HepG2 (cell line): ENCODE data around the gene MTMR6. TPM values are rescaled to one million over a fixed set of nuclear protein-coding genes. Genes with fewer than 3 reads are reported as not detected.

Experiments used
- ADNP ChIP-seq: sonication (generic); formaldehyde crosslinking; IDR thresholded peaks from 2 replicates; pipeline ENCODE4 v1.4.0; 2020; ENCODE audit warnings: missing genetic modification reagents
- HNRNPL ChIP-seq: fragments of 200-400 bp; formaldehyde crosslinking; IDR thresholded peaks from 2 replicates; pipeline ENCODE4 v1.6.1; 2017; ENCODE audit warnings: mild to moderate bottlenecking, low read depth, low read length
- JUNB ChIP-seq: sonication (generic); formaldehyde crosslinking; IDR thresholded peaks from 2 replicates; pipeline ENCODE4 v1.8.0; 2022; ENCODE audit warnings: missing genetic modification reagents, mild to moderate bottlenecking, borderline replicate concordance
- KDM5A ChIP-seq: fragments of 200-600 bp; sonication (generic); IDR thresholded peaks from 2 replicates; pipeline ENCODE4 v1.7.0; 2018; ENCODE audit warnings: antibody characterized with exemption, mild to moderate bottlenecking, low read length, borderline replicate concordance
- ZFX ChIP-seq: sonication (generic); formaldehyde crosslinking; IDR thresholded peaks from 2 replicates; pipeline ENCODE4 v1.4.0; 2020; ENCODE audit warnings: mild to moderate bottlenecking, low read depth, missing genetic modification reagents, moderate library complexity
- ZNF274 ChIP-seq: sonication (generic); formaldehyde crosslinking; IDR thresholded peaks from 2 replicates; pipeline ENCODE4 v1.5.1; 2020; ENCODE audit warnings: mild to moderate bottlenecking, missing genetic modification reagents
- ZNF678 ChIP-seq: sonication (generic); formaldehyde crosslinking; IDR thresholded peaks from 2 replicates; pipeline ENCODE4 v1.4.0; 2020; ENCODE audit warnings: mild to moderate bottlenecking, missing genetic modification reagents
- ZNF788 ChIP-seq: sonication (generic); formaldehyde crosslinking; IDR thresholded peaks from 2 replicates; pipeline ENCODE4 v1.5.0; 2020; ENCODE audit warnings: mild to moderate bottlenecking, missing genetic modification reagents, borderline replicate concordance
- polyA plus RNA-seq, 8 experiments: library from polyadenylated mRNA; depleted of rRNA in 3 of 8; stranded (reverse) in 7 of 8; unstranded in 1 of 8; fragments of >200 nt; fragmentation: Illumina TruSeq in 4 of 8; extraction: Trizol in 4 of 8; gene quantifications; 2 replicates each; pipeline versions ENCODE4 v1.2.1 to v1.2.3, GENCODE V29; 2011 to 2016; ENCODE audit warnings: low read depth in 4 of 8, missing spikeins in 1 of 8, mixed read lengths in 1 of 8; ENCODE audit not compliant: insufficient read depth in 1 of 8
- total RNA-seq, 5 experiments: library from RNA; depleted of rRNA; stranded (reverse); fragments of >200 nt; fragmentation: Illumina TruSeq; extraction: Trizol; gene quantifications; 2 replicates each; pipeline ENCODE4 v1.2.3, GENCODE V29; 2016; ENCODE audit warnings: low read depth in 1 of 5
- TF ChIP-seq, protein P1 (sequence below): sonication (generic); formaldehyde crosslinking; IDR thresholded peaks from 2 replicates; pipeline ENCODE4 v1.4.0; 2020; ENCODE audit warnings: mild to moderate bottlenecking, missing genetic modification reagents
- TF ChIP-seq, protein P2 (sequence below): sonication (generic); formaldehyde crosslinking; IDR thresholded peaks from 2 replicates; pipeline ENCODE4 v1.5.1; 2020; ENCODE audit warnings: missing genetic modification reagents, mild to moderate bottlenecking, borderline replicate concordance
- TF ChIP-seq, protein P3 (sequence below), 2 experiments: fragments of 450-650 bp in 1 of 2; sonication (generic) in 1 of 2; formaldehyde crosslinking in 1 of 2; IDR thresholded peaks; 2 replicates each; pipeline versions ENCODE4 v1.6.1 to v1.8.0; 2016 to 2022; ENCODE audit warnings: antibody characterized with exemption in 1 of 2, mild to moderate bottlenecking in 1 of 2, missing genetic modification reagents in 1 of 2

The MTMR6 gene
- total and polyA plus RNA-seq, 2 of the 13 experiments (the other 11 are each of a cell fraction or from before 2014, with no cell fraction given), result 3.4 to 7.8 TPM

DNA sequence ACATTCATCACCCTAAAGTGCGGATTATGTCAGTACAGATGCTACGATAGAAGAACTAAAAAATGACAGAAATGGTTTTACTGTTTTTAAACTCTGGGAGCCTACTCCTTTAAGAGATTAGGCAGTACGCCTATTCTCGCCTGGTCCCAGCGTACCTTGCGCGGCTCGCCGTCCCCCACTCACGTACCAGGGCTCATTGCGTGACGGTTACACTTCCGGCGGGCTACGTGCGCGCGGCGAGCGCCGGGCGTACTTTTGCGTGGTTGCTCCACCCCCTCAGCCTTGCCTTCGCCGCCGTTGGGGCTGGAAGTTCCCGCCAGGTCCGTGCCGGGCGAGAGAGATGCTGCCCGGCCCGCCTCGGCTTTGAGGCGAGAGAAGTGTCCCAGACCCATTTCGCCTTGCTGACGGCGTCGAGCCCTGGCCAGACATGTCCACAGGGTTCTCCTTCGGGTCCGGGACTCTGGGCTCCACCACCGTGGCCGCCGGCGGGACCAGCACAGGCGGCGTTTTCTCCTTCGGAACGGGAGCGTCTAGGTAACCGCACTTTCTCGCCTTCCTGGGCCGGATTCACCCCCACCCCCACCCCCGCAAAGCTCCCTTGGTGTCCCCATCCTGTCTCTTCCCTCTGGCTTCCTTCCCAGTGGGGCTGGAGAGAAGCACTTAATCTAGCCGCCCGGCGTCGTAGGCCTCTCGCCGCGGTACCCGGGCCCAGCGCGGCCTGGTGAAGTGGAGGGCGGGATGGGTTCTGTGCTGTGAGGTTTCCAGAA, 14.2 kb upstream of the MTMR6 start, which contains the start of gene NUP58 (continued):
- TF ChIP-seq ZNF274 (CRISPR knock-in tag), result no peak
- TF ChIP-seq ZFX, result peak; percentile 92
- TF ChIP-seq, protein P1, sequence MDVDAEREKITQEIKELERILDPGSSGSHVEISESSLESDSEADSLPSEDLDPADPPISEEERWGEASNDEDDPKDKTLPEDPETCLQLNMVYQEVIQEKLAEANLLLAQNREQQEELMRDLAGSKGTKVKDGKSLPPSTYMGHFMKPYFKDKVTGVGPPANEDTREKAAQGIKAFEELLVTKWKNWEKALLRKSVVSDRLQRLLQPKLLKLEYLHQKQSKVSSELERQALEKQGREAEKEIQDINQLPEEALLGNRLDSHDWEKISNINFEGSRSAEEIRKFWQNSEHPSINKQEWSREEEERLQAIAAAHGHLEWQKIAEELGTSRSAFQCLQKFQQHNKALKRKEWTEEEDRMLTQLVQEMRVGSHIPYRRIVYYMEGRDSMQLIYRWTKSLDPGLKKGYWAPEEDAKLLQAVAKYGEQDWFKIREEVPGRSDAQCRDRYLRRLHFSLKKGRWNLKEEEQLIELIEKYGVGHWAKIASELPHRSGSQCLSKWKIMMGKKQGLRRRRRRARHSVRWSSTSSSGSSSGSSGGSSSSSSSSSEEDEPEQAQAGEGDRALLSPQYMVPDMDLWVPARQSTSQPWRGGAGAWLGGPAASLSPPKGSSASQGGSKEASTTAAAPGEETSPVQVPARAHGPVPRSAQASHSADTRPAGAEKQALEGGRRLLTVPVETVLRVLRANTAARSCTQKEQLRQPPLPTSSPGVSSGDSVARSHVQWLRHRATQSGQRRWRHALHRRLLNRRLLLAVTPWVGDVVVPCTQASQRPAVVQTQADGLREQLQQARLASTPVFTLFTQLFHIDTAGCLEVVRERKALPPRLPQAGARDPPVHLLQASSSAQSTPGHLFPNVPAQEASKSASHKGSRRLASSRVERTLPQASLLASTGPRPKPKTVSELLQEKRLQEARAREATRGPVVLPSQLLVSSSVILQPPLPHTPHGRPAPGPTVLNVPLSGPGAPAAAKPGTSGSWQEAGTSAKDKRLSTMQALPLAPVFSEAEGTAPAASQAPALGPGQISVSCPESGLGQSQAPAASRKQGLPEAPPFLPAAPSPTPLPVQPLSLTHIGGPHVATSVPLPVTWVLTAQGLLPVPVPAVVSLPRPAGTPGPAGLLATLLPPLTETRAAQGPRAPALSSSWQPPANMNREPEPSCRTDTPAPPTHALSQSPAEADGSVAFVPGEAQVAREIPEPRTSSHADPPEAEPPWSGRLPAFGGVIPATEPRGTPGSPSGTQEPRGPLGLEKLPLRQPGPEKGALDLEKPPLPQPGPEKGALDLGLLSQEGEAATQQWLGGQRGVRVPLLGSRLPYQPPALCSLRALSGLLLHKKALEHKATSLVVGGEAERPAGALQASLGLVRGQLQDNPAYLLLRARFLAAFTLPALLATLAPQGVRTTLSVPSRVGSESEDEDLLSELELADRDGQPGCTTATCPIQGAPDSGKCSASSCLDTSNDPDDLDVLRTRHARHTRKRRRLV (CRISPR knock-in tag), result no peak
- no peak for TF ChIP-seq ADNP
- TF ChIP-seq HNRNPL, result no peak
- peak; percentile 76; the same call in 1 of the 2 replicates for TF ChIP-seq KDM5A
- TF ChIP-seq, protein P2, sequence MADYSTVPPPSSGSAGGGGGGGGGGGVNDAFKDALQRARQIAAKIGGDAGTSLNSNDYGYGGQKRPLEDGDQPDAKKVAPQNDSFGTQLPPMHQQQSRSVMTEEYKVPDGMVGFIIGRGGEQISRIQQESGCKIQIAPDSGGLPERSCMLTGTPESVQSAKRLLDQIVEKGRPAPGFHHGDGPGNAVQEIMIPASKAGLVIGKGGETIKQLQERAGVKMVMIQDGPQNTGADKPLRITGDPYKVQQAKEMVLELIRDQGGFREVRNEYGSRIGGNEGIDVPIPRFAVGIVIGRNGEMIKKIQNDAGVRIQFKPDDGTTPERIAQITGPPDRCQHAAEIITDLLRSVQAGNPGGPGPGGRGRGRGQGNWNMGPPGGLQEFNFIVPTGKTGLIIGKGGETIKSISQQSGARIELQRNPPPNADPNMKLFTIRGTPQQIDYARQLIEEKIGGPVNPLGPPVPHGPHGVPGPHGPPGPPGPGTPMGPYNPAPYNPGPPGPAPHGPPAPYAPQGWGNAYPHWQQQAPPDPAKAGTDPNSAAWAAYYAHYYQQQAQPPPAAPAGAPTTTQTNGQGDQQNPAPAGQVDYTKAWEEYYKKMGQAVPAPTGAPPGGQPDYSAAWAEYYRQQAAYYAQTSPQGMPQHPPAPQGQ (CRISPR knock-in tag), result no peak
- TF ChIP-seq ZNF678, result no peak
- peak; percentile 96 for TF ChIP-seq ZNF788 (CRISPR knock-in tag)
- no peak for TF ChIP-seq JUNB
- TF ChIP-seq, protein P3, sequence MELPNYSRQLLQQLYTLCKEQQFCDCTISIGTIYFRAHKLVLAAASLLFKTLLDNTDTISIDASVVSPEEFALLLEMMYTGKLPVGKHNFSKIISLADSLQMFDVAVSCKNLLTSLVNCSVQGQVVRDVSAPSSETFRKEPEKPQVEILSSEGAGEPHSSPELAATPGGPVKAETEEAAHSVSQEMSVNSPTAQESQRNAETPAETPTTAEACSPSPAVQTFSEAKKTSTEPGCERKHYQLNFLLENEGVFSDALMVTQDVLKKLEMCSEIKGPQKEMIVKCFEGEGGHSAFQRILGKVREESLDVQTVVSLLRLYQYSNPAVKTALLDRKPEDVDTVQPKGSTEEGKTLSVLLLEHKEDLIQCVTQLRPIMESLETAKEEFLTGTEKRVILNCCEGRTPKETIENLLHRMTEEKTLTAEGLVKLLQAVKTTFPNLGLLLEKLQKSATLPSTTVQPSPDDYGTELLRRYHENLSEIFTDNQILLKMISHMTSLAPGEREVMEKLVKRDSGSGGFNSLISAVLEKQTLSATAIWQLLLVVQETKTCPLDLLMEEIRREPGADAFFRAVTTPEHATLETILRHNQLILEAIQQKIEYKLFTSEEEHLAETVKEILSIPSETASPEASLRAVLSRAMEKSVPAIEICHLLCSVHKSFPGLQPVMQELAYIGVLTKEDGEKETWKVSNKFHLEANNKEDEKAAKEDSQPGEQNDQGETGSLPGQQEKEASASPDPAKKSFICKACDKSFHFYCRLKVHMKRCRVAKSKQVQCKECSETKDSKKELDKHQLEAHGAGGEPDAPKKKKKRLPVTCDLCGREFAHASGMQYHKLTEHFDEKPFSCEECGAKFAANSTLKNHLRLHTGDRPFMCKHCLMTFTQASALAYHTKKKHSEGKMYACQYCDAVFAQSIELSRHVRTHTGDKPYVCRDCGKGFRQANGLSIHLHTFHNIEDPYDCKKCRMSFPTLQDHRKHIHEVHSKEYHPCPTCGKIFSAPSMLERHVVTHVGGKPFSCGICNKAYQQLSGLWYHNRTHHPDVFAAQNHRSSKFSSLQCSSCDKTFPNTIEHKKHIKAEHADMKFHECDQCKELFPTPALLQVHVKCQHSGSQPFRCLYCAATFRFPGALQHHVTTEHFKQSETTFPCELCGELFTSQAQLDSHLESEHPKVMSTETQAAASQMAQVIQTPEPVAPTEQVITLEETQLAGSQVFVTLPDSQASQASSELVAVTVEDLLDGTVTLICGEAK (IDR thresholded peaks at IDR 0.05), result no peak
- TF ChIP-seq, protein P3 (CRISPR knock-in tag; IDR thresholded peaks at IDR 0.05), result peak; percentile 48
